Cardiac fibroblast (primary cell): ENCODE results near the gene HID1.
"Not testable (repeated sequence)": the region's sequence is repeated elsewhere in the genome, so short reads cannot be mapped to it uniquely, and the experiment has no call there.

ENCODE experiments used
- DNase-seq, 2 donors: peaks; one replicate each; pipeline versions ENCODE4 v3.0.0 to v3.0.0-alpha.2; 2010; ENCODE audit warnings: low read depth in 2 of 2
- H3K4me3 ChIP-seq, 2 donors: replicated peaks in 1 of 2; 1 replicate in 1 of 2; 2 replicates in 1 of 2; pipeline ENCODE4 v1.5.1; 2011; ENCODE audit warnings: low read depth in 2 of 2, low read length in 2 of 2, mild to moderate bottlenecking in 2 of 2, moderate library complexity in 1 of 2
- TF ChIP-seq, protein P1 (sequence below): IDR thresholded peaks from one replicate; pipeline ENCODE4 v1.5.1; 2011; ENCODE audit warnings: low read depth, mild to moderate bottlenecking, low read length, inconsistent platforms

Gene HID1

DNA sequence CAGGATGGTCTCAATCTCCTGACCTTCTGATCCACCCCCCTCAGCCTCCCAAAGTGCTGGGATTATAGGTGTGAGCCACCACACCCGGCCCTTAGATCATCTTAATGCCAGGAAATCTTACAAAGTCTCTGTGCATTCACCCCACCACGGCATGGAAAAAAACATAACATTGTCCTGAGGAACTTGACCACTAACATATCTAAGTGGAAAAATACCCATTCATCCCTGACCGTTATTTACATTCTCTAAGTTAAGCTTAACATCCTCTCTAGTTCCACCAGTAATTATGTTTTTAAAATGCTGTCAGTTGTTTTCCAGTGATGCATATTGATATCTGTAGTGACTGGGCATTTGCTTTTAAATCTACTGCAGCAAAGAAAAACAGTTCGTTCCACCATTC lies 3.4 kb upstream of the HID1 start:
- TF ChIP-seq, protein P1, sequence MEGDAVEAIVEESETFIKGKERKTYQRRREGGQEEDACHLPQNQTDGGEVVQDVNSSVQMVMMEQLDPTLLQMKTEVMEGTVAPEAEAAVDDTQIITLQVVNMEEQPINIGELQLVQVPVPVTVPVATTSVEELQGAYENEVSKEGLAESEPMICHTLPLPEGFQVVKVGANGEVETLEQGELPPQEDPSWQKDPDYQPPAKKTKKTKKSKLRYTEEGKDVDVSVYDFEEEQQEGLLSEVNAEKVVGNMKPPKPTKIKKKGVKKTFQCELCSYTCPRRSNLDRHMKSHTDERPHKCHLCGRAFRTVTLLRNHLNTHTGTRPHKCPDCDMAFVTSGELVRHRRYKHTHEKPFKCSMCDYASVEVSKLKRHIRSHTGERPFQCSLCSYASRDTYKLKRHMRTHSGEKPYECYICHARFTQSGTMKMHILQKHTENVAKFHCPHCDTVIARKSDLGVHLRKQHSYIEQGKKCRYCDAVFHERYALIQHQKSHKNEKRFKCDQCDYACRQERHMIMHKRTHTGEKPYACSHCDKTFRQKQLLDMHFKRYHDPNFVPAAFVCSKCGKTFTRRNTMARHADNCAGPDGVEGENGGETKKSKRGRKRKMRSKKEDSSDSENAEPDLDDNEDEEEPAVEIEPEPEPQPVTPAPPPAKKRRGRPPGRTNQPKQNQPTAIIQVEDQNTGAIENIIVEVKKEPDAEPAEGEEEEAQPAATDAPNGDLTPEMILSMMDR, result no peak
- no peak for DNase-seq

DNA sequence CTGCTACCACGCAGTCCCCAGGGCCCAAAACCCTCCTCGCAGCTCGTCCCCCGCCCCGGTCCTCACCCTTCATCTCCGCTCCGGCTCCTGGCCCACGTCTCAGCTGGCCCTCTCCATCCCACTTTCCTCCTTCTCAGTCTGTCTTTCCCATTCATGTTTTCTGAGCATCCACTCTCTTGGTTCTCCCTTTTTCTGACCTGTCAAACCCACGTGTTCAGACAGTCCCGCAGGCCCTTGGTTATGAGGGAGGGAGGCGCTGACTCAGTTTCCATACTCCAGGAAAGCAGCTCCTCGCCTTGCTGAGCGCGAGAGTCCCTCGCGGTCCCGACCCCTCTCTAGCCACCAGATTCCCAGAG lies 392 bp upstream of the HID1 start:
- H3K4me3 ChIP-seq, result no peak overlapping the region
- no peak for DNase-seq
- TF ChIP-seq, protein P1, result no peak

More for the DNA sequence above, 3.4 kb upstream of the HID1 start:
- no peak overlapping the region for H3K4me3 ChIP-seq

DNA sequence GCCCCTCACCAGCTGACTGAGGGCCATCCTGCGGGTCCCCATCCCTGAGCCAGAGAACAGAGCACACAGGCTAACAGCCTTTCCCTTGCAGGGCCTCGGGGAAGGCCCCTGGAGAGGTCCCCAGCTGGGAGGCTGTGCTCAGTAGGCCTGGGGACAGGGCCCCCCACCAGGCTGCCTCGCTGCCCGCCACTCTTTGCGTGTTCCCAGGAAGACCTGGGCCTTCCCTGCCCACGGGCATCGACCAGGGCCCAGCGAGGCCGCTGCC lies 785 bp downstream of the HID1 start:
- TF ChIP-seq, protein P1, result no peak
- no peak for DNase-seq
- no peak overlapping the region for H3K4me3 ChIP-seq

DNA sequence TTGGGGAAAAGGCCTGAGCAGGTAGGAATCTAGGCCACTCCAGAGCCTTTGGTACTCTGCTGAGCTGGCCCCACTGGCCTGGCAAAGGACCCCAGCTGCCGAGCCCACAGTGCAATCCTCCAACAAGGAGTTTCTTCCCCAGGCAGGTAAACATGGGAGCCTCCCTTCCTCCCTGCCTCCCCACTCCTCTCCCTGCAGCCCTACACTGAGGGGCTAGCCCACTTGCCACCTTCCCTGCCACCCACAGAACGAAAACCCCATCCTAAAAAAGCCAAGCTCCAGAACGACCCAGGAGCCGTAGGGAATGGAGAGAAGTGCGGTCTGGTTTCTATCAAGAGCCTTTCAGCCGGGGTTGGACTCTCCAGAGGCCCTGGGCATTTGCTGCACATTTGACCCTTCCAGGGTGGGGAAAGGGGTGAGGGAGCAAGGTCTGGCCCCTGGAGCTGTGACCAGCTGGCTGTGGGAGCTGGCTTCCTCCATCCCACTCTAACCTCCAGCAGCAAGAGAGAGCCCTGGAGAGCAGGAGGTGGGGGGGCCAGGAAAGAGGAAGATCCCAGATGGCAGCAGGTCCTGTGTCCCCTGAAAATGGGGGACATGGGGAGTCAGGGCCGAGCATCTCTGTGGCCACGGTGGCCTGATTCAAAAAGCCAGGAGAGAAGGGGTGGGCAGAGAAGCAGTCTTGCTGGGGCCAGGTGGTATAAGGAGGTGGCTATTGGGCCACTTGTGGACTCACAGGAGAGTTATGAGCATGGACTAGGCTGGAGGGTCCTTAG lies 1.3 kb downstream of the HID1 start:
- no peak for DNase-seq
- no peak overlapping the region for H3K4me3 ChIP-seq
- TF ChIP-seq, protein P1, result no peak

DNA sequence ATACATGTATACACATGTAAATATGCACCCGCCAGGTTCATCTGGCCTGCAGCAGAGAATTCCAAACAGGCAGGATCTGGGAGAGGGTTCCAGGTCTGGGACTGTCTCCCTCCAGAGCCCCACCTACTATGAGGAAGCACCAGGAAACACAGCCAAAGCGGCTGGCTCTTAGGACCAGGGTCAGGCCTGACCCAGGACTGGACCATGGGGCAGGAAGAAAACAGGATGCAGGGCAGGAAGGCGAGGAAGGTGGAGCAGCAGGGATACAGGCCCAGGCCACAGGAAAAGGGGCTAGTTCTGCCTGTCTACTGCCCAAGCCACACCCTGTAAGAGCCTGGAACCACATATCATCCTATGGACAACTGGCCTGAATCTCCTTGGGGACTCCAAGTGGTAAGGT lies 2.2 kb downstream of the HID1 start:
- H3K4me3 ChIP-seq, result no peak overlapping the region
- TF ChIP-seq, protein P1, result no peak
- DNase-seq, result no peak

DNA sequence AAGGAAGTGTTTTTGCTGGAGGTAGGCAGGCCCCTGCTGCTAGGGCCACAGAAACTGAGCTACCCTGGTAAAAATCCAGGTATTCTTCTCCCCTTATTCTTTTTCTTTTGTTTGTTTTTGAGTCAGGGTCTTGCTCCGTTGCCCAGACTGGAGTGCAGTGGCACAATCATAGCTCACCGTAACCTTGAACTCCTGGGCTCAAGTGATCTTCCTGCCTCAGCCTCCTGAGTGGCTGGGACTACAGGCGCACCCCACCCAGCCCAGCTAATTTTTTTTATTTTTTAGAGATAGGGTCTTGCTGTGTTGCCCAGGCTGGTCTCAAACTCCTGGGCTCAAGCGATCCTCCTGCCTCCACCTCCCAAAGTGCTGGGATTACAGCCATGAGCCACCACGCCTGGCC lies 3.1 kb downstream of the HID1 start:
- DNase-seq, H3K4me3 ChIP-seq: not testable (repeated sequence)

DNA sequence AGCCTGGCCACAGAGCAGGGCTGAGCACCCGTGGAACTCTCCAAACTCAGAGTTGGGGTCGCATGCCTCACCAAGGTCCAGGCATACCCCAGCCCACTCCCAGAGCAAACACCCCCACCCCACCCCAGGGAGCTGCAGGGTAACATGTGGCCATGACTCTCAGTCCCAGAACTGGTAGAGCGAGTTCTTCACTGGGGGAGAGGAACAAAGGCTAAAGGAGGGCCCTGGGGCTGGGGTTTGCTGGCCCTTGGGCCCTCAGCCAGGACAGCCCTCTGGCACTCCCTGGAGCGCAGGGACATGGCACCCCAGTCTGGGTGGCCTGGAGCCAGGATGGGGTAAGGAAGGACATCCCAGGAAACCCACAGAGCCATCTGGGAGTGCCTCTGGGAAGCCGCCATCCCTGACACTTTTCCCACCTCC lies 4.2 kb downstream of the HID1 start:
- no peak overlapping the region for H3K4me3 ChIP-seq
- no peak for DNase-seq
- TF ChIP-seq, protein P1, result no peak
